GM19240 (cell line): Measurements from ENCODE around the gene ADIRF.
"Not testable (repeated sequence)": the region's sequence is repeated elsewhere in the genome, so short reads cannot be mapped to it uniquely, and the experiment has no call there.

Experiments
- DNase-seq: peaks from one replicate; pipeline ENCODE4 v3.0.0; 2011; ENCODE audit warnings: low spot score; ENCODE audit not compliant: insufficient read length

The ADIRF gene

DNA sequence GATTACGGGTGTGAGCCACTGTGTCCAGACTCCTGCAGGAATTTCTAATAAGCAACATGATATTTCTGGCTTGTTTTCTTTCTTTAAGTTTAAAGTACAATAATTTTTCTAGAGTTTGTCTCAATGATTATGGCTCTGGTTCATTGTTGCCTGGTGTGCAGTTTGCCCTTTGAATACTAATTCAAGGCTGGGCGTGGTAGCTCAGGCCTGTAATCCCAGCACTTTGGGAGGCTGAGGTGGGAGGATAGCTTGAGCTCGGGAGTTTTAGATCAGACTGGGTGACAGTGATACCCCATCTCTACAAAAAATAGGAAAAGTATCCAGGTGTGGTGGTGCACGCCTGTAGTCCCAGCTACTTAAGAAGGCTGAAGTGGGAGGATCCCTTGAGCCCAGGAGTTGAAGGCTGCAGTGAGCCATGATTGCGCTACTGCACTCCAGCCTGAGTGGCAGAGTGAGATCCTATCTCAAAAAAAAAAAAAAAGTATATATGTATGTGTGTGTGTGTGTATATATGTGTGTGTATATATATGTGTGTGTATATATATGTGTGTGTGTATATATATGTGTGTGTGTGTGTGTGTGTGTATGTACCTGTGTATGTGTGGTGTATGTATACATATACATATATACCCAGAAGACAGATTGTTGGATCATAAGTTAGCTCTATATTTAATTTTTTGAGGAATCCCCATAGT is 8.2 kb downstream of the ADIRF start:
- no peak for DNase-seq

DNA sequence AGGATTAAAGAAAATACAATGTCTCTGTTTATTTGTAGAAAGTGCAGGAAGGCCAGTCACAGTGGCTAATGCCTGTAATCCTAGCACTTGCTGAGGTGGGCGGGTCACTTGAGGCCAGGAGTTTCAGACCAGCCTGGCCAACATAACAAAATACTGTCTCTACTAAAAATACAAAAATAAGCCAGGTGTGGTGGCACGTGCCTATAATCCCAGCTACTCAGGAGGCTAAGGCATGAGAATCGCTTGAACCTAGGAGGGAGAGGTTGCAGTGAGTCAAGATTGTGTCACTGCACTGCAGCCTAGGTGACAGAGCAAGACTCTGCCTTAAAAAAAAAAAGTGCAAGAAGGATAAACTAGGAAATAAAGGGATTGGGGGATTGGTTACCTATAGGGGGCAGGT is 10.2 kb downstream of the ADIRF start:
- not testable (repeated sequence) for DNase-seq

DNA sequence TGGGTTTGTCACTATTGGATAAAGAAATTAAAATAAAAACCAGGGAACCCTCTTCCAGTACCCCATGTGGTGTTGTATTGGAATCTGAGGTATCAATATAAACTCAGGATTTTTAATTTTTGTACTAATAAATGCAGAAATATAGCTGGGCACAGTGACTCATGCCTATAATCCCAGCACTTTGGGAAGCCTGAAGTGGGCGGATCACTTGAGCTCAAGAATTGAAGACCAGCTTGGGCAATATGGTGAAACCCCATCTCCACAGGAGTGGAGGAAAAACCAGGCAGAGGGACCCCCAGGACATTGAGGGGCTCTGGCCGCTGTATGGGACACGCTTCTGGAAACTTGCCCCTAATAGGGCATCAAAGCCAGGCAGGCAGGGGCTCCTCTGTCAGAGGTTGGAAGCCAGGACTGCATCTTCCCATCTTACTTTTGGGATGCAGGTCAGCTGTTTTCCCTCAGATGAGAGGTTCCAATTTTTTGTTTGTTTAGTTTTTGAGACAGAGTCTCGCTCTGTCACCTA is 11.1 kb downstream of the ADIRF start:
- DNase-seq: no peak

DNA sequence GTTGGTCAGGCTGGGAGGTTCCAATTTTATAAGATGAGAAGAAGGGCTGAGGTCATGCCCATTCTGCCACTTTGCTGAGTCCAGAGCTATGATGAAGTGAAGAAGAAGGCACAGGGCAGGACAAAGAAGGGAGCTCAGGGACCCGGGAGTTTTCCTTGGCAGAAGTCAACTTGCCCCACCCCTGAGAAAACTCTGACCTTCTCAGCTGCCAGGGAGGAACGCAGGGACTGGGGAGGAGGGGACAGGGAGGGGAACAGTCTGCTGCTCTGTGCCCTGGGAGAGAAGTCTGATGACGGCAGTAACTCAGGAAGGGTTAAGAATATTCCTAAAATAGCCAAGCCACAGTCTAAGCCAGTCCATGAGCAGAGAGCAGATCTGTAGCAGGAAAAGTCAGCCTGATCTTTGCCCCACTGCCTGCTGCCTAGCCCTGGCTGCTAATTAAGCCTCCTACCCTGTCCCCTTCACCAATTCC is 11.7 kb downstream of the ADIRF start:
- DNase-seq: no peak

DNA sequence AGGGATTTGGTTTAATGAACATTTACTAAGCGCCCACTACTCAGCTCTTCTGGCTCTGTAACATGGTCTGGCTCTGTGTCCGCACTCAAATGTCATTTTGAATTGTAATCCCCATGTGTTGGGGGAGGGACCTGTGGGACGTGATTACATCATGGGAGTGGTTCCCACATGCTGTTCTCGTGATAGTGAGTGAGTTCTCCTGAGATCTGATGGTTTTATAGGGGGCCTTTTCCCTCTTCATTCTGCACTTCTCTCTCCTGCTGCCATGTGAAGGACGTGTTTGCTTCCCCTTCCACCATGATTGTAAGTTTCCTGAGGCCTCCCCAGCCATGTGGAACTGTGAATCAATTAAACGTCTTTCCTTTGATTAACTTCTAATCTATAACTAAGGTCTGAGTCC is 12.7 kb downstream of the ADIRF start:
- not testable (repeated sequence) for DNase-seq

DNA sequence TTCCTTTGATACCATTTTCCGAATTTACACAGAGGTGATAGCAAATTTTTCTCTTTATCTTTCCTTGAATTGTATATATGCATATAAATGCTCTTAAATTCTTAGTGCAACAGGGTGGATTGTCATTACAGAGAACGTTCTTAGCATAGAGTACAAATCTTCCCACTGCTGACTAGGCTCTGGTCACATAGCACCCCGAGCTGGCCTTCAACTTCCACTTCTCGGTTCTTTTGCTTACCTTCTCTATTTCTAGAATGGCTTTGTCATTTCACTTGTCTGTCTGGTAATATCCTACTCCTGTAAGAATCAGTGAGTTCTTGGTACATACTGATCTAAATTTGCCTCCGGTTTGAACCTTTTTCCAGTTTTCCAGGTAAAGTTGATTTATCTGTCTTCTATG is 13.4 kb downstream of the ADIRF start:
- DNase-seq: no peak

DNA sequence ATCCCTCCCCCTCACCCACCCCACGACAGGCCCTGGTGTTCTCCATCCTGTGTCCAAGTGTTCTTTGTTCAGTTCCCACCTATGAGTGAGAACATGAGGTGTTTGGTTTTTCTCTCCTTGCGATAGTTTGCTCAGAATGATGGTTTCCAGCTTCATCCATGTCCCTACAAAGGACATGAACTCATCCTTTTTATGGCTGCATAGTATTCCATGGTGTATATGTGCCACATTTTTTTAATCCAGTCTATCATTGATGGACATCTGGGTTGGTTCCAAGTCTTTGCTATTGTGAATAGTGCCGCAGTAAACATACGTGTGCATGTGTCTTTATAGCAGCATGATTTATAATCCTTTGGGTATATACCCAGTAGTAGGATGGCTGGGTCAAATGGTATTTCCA is 16.2 kb downstream of the ADIRF start:
- not testable (repeated sequence) for DNase-seq

DNA sequence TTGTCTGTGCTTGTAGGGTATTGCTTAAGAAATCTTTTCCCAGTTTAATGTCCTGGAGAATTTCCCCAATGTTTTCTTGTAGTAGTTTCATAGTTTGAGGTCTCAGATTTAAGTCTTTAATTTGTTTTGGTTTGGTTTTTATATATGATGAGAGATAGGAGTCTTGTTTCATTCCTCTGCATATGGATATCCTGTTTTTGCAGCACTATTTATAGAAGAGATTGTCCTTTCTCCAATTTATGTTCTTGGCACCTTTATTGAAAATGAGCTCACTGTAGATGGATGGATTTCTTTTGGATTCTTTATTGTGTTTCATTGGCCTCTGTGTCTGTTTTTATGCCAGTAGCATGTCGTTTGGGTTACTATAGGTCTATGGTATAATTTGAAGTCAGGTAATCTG is 20.2 kb downstream of the ADIRF start:
- no peak for DNase-seq

DNA sequence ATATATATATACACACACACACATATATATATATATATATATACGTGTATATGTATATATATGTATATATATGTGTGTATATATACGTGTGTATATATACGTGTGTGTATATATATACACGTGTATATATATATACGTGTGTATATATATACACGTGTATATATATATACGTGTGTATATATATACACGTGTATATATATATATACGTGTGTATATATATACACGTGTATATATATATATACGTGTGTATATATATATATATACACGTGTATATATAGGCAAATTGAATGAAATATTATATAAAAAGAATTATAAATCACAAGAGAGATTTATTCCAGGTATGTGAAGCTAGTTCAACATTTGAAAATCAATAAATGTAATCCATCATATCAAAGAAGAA is 23.1 kb downstream of the ADIRF start:
- DNase-seq: not testable (repeated sequence)

DNA sequence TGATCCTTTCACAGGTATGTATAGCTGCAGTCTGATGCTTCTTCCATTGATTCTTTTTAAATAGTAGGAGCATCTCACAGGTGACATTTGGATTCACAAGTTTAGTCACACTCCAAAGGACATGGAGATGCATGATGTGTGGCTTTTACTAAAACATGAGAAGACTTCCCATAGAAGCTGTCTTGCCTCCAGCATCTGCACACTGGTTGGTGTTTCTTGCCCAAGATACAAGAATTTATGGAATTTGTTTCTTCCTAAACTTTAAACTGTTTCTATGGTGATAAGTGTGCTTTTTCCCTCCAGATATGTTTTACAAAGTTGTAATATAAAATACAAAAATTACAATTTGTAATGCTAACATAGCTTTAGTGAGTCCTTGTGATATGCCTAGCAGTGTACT is 24.2 kb downstream of the ADIRF start:
- DNase-seq: no peak

DNA sequence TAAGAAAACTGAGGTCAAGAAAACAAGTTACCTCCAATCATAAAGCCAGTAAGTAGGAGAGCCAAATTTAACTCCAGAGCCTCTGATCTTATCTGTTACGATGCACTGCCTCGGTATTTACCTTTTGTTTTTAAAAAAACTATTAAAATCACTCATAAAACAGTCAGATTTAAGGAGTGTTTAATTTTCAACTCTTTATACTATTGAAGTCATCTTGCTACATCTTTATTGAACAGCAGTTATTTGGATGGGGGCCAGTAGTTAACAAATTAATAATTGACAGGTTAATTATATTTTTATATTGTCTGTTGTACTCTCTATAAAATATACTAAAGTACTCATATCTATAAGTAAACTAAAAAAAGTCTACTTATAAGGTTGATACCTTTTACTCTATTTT is 24.6 kb downstream of the ADIRF start:
- no peak for DNase-seq

DNA sequence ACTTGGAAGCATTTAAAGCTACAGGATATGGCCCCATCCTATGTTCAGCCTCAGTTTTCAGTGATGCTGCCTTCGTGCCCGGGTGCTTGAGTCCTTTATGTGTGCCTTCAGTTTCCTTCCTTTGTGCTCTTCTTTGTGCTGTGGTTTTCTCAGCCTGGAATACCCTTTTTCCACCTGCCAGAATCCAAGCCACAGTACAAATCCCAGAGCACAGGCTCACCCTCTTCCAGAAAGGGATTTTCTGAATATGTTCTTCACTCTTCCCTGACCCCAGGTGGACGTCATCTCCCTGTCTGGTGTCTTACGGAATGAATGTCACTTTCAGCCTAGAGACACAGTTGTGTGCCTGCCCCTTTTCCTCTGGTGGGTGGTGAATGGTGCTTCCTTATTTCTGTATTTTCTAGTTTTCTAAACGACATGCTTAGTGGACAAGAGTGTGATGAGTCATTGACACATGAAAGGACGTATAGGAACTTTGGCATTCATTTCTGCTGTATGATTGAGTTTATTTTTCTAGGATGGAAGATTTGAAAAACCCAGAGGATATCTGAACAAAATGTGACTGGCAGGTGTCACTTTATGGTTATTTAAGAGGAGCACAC is 31.6 kb downstream of the ADIRF start:
- not testable (repeated sequence) for DNase-seq

DNA sequence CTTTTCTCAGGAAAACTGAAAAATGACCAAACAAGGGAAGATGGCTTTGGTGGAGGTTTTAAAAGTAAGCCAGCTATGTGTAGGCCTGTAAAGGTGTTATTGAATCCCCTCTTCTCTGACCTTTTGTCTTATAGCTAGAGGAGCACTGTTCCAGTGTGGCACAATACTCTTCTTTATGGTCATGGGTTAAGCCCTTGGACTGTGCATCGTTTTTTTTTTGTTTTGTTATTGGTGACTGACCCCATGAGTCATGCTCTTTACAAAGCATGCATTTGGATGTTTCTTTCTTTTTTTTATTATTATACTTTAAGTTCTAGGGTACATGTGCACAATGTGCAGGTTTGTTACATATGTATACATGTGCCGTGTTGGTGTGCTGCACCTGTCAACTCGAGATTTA is 32.2 kb downstream of the ADIRF start:
- no peak for DNase-seq

DNA sequence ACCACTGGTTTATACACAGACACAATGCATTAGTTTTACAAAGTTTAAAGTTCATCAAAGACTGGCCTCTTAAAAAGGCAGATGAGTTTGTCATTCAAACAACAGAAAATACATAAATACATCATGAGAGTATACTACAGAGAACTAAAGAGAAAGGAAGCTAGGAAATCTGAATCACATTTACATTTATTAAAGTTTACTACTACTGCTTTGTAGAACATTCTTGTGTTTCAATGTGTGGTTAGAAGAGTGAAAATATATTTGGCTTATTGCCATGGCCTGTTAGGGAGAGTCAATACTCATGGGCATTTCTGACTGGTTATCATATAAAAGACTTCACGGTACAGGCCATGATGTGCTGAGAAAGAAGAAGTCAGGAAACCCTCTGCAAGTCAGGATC is 38.8 kb downstream of the ADIRF start:
- not testable (repeated sequence) for DNase-seq

DNA sequence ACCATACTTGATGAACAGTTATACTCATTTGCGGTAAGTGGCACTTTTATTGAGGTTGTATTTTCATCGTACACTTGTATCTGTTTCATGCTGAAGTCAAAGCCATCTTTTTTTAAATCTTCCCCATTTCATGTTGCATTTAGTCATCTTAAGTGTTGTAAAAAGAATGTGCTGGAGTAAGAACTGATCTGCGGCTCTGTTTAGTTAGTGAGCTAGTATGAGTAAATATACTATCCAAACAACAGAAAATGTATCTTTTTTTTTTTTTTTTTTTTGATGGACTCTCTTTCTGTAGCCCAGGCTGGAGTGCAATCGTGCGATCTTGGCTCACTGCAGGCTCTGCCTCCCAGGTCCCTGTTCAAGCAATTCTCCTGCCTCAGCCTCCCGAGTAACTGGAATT is 39.4 kb downstream of the ADIRF start:
- not testable (repeated sequence) for DNase-seq

DNA sequence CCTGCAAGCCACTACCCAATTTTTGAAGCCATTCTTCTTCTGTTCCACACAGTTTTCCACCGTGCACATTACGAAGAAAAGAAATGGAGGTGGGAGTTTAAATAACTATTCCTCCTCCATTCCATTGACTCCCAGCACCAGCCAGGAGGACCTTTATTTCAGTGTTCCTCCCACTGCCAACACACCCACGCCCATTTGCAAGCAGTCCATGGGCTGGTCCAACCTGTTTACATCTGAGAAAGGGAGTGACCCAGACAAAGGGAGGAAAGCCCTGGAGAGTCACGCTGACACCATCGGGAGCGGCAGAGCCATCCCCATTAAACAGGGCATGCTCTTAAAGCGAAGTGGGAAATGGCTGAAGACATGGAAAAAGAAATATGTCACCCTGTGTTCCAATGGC is 40.0 kb downstream of the ADIRF start:
- not testable (repeated sequence) for DNase-seq

DNA sequence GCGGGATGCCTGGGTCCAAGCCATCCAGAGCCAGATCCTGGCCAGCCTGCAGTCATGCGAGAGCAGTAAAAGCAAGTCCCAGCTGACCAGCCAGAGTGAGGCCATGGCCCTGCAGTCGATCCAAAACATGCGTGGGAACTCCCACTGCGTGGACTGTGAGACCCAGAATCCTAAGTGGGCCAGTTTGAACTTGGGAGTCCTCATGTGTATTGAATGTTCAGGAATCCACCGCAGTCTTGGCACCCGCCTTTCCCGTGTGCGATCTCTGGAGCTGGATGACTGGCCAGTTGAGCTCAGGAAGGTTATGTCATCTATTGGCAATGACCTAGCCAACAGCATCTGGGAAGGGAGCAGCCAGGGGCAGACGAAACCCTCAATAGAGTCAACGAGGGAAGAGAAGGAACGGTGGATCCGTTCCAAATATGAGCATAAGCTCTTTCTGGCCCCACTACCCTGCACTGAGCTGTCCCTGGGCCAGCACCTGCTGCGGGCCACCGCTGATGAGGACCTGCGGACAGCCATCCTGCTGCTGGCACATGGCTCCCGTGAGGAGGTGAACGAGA is 40.9 kb downstream of the ADIRF start:
- not testable (repeated sequence) for DNase-seq

DNA sequence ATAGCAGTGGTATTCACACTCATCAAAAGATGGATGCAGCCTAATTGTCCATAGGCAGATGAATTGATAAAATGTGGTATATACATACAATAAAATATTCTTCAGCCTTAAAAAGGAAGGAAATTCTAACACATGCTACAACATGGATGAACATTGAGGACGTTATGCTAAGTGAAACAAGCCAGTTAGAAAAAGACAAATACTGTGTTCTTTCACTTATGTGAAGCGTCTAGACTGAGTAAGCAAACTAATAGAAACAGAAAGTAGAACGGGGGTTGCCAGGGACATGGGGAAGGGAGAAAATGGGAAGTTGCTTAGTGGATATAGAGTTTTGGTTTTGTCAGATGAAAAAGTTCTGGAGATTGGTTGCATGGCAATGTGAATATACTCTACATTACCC is 45.2 kb downstream of the ADIRF start:
- not testable (repeated sequence) for DNase-seq

DNA sequence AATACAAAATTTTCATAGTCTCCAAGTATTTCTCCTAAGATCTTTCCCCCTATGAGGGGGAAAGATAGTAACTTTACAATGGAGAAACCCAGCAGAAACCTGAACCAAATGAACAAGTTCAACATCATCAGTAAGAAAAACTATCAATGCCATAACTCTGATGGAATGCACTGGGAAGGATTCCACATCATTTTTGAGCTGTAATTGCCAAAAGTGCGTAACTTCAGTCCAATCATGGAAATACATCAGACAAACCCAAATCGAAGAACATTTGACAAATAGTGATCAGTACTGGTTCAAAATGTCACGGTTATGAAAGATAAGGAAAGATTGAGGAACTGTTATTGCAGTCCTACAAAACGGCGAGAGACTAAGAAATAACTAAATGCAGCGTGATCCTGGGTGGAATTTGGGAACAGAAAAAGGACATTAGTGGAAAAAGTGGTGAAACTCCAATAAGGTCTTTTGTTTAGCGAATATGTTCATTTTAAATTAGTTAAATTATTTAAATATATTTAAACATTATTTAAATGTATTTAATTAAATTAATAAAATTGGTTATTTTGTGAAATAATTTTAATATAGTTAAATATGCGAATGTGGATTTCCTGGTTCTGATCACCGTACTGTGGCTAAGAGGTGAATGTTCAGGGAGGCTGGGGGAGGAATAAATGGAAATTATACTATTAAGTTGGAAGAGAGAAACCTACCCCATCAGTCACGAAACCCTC is 46.9 kb downstream of the ADIRF start:
- not testable (repeated sequence) for DNase-seq

DNA sequence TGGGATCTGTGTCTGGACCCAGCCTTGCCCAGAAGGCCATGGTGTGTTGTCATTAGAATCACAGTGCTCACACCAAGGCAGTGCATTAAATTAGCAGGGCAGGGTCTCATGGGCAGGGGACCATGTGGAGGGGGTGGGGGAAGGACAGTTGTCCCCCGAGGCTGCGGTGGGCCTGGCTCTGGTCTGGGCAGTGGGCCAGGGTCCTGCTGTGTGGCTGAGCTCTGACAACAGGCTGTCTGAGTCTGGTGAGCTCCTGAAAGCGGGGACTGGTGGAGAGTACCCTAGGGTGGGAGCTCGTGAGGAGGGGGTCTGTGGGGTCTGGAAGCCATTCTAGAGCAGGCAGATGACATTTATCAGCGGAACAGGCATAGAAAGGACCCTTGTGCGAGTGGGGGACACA is 49.8 kb downstream of the ADIRF start:
- not testable (repeated sequence) for DNase-seq

DNA sequence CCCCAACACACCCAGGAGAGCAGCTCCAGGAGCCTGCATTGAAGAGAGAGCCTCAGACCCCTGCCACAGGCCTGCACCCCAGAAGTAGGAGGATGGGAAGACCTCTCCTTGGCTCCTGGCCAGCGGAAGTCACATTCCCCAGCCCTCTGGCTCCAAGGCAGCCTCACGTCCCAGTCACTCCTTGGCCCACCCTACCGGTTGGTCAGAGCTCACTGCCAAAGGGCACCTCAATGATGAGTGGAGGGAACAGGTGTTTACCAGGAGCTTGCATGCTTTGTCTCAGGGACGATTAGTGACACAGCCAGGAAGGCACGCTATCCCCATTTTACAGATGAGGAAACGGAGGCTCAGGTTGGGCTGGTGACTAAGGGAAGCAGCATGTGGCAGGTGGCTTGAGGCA is 50.8 kb downstream of the ADIRF start:
- not testable (repeated sequence) for DNase-seq

DNA sequence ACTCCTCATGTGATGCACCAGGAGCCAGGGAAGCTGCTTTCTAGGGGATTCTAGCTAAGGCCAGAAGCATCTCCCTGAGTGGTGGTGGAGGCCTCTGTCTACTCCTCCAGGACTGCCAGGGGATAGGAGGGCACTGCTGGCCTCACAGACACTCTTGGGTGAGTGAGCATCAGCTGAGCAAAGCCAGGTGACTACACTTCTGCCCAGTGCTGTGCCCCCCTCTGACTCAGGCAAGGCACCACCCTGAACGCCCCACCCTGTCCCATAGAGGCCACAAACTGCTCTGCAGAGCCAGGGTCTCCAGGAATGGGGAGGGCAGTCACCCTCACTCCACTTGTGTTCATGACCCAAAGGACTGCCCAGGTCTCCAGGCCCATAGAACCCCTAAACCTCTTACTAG is 51.2 kb downstream of the ADIRF start:
- not testable (repeated sequence) for DNase-seq
